Measurements from ENCODE around the gene NMNAT1. TPM values are rescaled to one million over a fixed set of nuclear protein-coding genes. Genes with fewer than 3 reads are reported as not detected.

Gene NMNAT1
- total RNA-seq, 3 donors from 2014 or later = 19.0 to 21.8 (median 20.6) TPM

DNA sequence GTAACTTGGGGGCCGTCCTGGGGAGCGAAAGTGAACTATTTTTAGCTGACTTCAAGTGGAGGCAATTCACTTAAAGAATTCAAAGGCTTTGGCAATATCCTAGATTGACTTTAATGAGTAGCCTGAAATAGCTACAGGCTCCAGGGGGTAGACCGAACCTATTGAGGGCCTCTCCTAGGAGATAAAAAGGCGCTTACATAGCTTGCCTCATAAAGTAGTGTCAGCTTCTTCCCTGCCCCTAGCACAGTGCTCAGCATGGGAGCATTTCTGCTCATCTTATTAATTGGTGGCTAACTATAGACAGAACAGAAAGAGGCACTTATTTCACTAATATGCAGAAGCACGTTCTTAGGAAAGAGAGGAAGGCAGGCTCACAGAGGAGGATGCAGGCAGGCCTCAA lies 20.9 kb upstream of the NMNAT1 start:
- intact Hi-C loops (cut with DNase I, micrococcal nuclease) = no loop called here
- no peak for ATAC-seq

DNA sequence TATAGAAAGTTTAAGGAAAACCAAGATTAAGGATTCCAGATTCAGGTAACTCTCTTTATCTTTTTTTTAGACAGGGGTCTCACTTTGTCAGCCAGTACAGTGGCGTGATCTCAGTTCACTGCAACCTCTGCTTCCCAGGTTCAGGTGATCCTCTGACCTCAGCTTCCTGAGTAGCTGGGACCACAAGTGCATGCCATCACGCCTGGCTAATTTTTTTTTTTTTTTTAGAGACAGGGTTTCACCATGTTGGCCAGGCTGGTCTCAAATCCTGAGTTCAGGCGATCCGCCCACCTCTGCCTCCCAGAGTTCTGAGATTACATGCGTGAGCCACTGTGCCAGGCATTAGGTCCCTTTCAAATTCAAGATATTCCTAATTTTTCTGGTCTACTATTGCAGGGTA lies 16.0 kb upstream of the NMNAT1 start:
- intact Hi-C loops (cut with DNase I, micrococcal nuclease) = no loop called here
- peaks cover 6% of the 10 kb centered on the region for H3K36me3 ChIP-seq (ENCODE audit: low read depth)
- H3K9me3 ChIP-seq = no peaks in the 10 kb centered on the region
- DNase-seq (no peak), ATAC-seq (no peak)
- TF ChIP-seq, protein P1, sequence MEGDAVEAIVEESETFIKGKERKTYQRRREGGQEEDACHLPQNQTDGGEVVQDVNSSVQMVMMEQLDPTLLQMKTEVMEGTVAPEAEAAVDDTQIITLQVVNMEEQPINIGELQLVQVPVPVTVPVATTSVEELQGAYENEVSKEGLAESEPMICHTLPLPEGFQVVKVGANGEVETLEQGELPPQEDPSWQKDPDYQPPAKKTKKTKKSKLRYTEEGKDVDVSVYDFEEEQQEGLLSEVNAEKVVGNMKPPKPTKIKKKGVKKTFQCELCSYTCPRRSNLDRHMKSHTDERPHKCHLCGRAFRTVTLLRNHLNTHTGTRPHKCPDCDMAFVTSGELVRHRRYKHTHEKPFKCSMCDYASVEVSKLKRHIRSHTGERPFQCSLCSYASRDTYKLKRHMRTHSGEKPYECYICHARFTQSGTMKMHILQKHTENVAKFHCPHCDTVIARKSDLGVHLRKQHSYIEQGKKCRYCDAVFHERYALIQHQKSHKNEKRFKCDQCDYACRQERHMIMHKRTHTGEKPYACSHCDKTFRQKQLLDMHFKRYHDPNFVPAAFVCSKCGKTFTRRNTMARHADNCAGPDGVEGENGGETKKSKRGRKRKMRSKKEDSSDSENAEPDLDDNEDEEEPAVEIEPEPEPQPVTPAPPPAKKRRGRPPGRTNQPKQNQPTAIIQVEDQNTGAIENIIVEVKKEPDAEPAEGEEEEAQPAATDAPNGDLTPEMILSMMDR (IDR thresholded peaks at IDR 0.05) = no peak
- H3K4me1 ChIP-seq (ENCODE audit: low read depth) = no peaks in the 10 kb centered on the region
- H3K4me3 ChIP-seq = no peak overlapping the region

More for the DNA sequence above, 20.9 kb upstream of the NMNAT1 start:
- Histone ChIP-seq H3K9me3 (no peaks in the 10 kb centered on the region), H3K4me3 (no peak overlapping the region), H3K4me1 (ENCODE audit: low read depth) (no peaks in the 10 kb centered on the region), H3K36me3 (ENCODE audit: low read depth) (no peaks in the 10 kb centered on the region)
- TF ChIP-seq, protein P1 (IDR thresholded peaks at IDR 0.05) = no peak
- no peak for DNase-seq

DNA sequence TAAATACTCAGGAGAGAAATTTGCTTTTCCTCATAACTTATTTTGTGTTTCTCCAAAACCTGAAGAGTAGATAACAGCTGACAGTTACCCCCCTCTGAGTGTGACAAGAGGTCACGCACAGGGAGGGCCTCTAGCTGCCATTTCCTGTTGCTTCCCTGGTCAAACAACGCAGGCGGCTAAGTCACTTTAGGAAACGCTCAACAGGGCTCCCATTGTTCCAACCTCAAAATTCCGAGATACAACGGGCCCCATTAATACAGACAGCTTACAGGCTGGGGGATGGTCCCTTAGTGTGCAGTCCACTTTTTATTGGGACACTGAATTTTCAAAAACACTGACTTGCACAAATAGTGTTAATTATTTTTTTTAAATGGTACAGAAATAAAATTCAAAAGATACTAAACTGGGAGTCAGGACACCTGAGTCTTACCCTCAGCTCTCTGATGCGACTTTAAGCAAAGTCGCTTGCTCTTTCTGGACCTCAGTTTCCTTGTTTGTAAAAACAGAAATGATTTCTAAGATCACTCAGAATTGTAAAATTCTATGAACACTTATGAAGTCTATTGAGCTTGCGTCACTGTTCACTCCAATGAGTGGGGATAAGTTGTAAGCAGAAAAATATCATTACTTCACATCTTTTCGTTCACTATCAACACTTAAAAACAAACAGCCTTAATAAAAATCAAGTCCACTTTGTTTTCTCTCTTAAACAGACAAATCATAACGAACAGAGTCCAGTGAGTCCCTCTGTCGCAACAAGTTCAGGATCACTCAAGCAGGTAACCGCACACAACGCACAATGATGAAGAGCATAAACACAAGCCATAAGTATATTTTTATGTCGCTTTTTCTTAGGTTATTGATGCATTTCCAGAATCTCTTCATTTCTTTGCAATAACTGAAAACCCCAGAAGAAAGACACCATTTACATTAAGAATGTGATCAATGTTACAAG lies 13.6 kb upstream of the NMNAT1 start:
- TF ChIP-seq, protein P1 (IDR thresholded peaks at IDR 0.05) = no peak

DNA sequence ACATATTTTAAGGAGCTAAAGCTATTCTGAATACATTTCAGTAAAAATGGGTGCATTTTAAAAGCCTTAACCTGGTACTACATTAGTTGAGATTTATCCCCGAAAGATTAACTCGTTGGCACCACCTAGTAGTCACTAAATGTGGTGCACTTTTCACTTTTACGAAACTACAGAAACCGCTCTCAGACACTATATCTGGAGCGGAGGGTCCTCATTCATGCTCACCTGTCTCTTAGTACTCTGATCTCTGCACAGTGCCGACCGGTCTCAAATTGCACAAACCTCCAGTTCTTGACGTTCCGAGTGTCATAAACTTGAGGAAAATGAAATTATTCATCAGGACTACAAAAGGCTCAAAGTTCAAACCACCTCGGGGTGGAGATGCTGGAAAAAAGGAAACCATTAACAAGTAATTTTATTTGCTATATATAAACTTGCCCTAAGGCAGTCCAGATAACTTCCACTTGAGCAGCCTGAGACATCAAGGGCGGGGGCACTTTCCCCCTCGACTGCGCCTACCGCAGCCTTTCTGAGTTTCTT lies 806 bp upstream of the NMNAT1 start:
- peak; percentile 69 for ATAC-seq
- Histone ChIP-seq H3K36me3 (ENCODE audit: low read depth) (no peaks in the 10 kb centered on the region), H3K4me1 (ENCODE audit: low read depth) (peaks cover 8% of the 10 kb centered on the region), H3K4me3 (peak overlapping the region; percentile 49), H3K9me3 (no peaks in the 10 kb centered on the region)
- no peak for DNase-seq
- TF ChIP-seq, protein P1 (IDR thresholded peaks at IDR 0.05) = no peak
- intact Hi-C loops (cut with DNase I, micrococcal nuclease) = loop anchor here in 1 of 2 donors (10.0 kb wide), 1 partner anchor 68 kb away; no protein-coding TSS in a partner anchor

More for the DNA sequence above, 13.6 kb upstream of the NMNAT1 start:
- peaks cover 4% of the 10 kb centered on the region for H3K4me1 ChIP-seq (ENCODE audit: low read depth)
- intact Hi-C loops (cut with DNase I, micrococcal nuclease) = no loop called here
- no peak for DNase-seq
- H3K36me3 ChIP-seq (ENCODE audit: low read depth) = peaks cover 6% of the 10 kb centered on the region
- no peak overlapping the region for H3K4me3 ChIP-seq
- no peak for ATAC-seq
- H3K9me3 ChIP-seq = no peaks in the 10 kb centered on the region

DNA sequence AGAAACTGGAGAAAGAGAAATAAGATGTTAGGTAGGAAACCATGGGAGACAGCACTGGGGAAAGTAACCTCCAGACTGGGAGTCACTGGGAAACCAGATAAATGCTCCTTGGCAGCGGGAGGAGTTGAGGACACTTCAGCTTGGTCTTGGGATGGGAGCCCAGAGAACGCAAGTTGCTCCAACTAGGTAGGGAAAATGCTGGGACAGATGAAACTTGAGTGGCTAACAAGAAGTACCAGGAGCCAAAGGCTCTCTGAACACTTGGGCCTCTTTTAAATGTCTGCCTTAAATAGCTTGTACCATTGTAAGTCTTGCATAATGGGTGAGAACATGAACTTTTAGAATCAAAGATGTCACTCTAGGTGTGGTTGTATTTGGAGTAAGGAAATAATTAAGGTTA lies 3.0 kb downstream of the NMNAT1 start:
- intact Hi-C loops (cut with DNase I, micrococcal nuclease) = loop anchor here in 1 of 2 donors (10.0 kb wide), 1 partner anchor 72 kb away; no protein-coding TSS in a partner anchor
- peaks cover 13% of the 10 kb centered on the region for H3K4me1 ChIP-seq (ENCODE audit: low read depth)
- TF ChIP-seq, protein P1 (IDR thresholded peaks at IDR 0.05) = no peak

More for the DNA sequence above, 3.0 kb downstream of the NMNAT1 start:
- DNase-seq (no peak), ATAC-seq (no peak)
- no peak overlapping the region for H3K4me3 ChIP-seq
- no peaks in the 10 kb centered on the region for H3K9me3 ChIP-seq
- no peaks in the 10 kb centered on the region for H3K36me3 ChIP-seq (ENCODE audit: low read depth)

Measured in mucosa of descending colon (tissue), 3 donors.